Type B pancreatic cell (in vitro differentiated cells): ENCODE measurements around the gene MYH4. TPM values are rescaled to one million over a fixed set of nuclear protein-coding genes. Genes with fewer than 3 reads are reported as not detected.

Experiments
- DNase-seq: peaks from one replicate; pipeline ENCODE4 v3.0.0; 2021; ENCODE audit warnings: mixed read lengths; ENCODE audit not compliant: unreplicated experiment; ENCODE audit errors: extremely low spot score
- H3K27ac Mint-ChIP-seq: 2 replicates; pipeline ENCODE4 v1.8.0; 2021; ENCODE audit warnings: mild to moderate bottlenecking, mixed read lengths
- H3K27me3 Mint-ChIP-seq: 2 replicates; pipeline ENCODE4 v1.8.0; 2021; ENCODE audit warnings: mixed read lengths
- H3K36me3 Mint-ChIP-seq: 2 replicates; pipeline ENCODE4 v1.8.0; 2021; ENCODE audit warnings: mixed read lengths
- H3K4me1 Mint-ChIP-seq: one replicate; pipeline ENCODE4 v1.8.0; 2021; ENCODE audit warnings: mixed read lengths; ENCODE audit not compliant: unreplicated experiment
- H3K4me3 Mint-ChIP-seq: 2 replicates; pipeline ENCODE4 v1.8.0; 2021; ENCODE audit warnings: mild to moderate bottlenecking, mixed read lengths
- H3K9me3 Mint-ChIP-seq: 2 replicates; pipeline ENCODE4 v1.8.0; 2021; ENCODE audit warnings: mixed read lengths
- CTCF ChIP-seq: fragments of 200-600 bp; sonication (generic); conservative IDR thresholded peaks from 2 replicates; pipeline ENCODE4 v1.5.0; 2021; ENCODE audit warnings: antibody characterized with exemption, mild to moderate bottlenecking
- total RNA-seq: library from RNA; stranded (reverse); gene quantifications from 2 replicates; pipeline ENCODE4 v1.2.1, GENCODE V29; 2021; ENCODE audit warnings: low replicate concordance

The MYH4 gene
- total RNA-seq, 1 donor from 2014 or later, result 0.12 TPM

GRCh38 chr17:10421900-10422542 is 47.3 kb downstream of the MYH4 start, which contains the start of gene MYH8:
Gene MYH8 (minus strand): TSS chr17:10421950. CDS start chr17:10420227, 1,723 bp downstream.
- Mint-ChIP-seq H3K9me3 (no peaks in the 10 kb centered on the region), H3K4me3 (no peak within 1 kb of the TSS), H3K4me1 (no peaks in the 10 kb centered on the region), H3K27ac (no peak within 1 kb of the TSS), H3K27me3 (no peaks in the 10 kb centered on the region), H3K36me3 (no peaks in the 10 kb centered on the region)
- no peak for TF ChIP-seq CTCF
- DNase-seq, result no peak

GRCh38 chr17:10421211-10421610 is 48.1 kb downstream of the MYH4 start:
- Mint-ChIP-seq H3K27me3 (no peaks in the 10 kb centered on the region), H3K4me3 (no peak overlapping the region), H3K9me3 (no peaks in the 10 kb centered on the region), H3K4me1 (no peaks in the 10 kb centered on the region), H3K27ac (no peak overlapping the region), H3K36me3 (no peaks in the 10 kb centered on the region)
- TF ChIP-seq CTCF, result no peak
- no peak for DNase-seq

GRCh38 chr17:10420811-10421210 is 48.5 kb downstream of the MYH4 start:
- H3K4me3 Mint-ChIP-seq, result no peak overlapping the region
- no peaks in the 10 kb centered on the region for H3K36me3 Mint-ChIP-seq
- H3K9me3 Mint-ChIP-seq, result no peaks in the 10 kb centered on the region
- H3K27ac Mint-ChIP-seq, result no peak overlapping the region
- H3K27me3 Mint-ChIP-seq, result peaks cover 3% of the 10 kb centered on the region
- no peak for TF ChIP-seq CTCF
- no peaks in the 10 kb centered on the region for H3K4me1 Mint-ChIP-seq
- DNase-seq, result no peak

- Mint-ChIP-seq H3K4me1 (no peaks in the 10 kb centered on the region), H3K9me3 (no peaks in the 10 kb centered on the region), H3K27ac (no peak overlapping the region), H3K27me3 (peaks cover 4% of the 10 kb centered on the region), H3K4me3 (no peak overlapping the region), H3K36me3 (no peaks in the 10 kb centered on the region)
- DNase-seq, result no peak
- TF ChIP-seq CTCF, result no peak
These were observed 51.9 kb downstream of the MYH4 start for GRCh38 chr17:10417431-10417830.

GRCh38 chr17:10415161-10415560 is 54.2 kb downstream of the MYH4 start:
- H3K36me3 Mint-ChIP-seq, result no peaks in the 10 kb centered on the region
- no peak overlapping the region for H3K27ac Mint-ChIP-seq
- peaks cover 4% of the 10 kb centered on the region for H3K27me3 Mint-ChIP-seq
- TF ChIP-seq CTCF, result peak; percentile 24
- DNase-seq, result no peak
- no peak overlapping the region for H3K4me3 Mint-ChIP-seq
- no peaks in the 10 kb centered on the region for H3K9me3 Mint-ChIP-seq
- H3K4me1 Mint-ChIP-seq, result no peaks in the 10 kb centered on the region
